ENCODE measurements around the gene CFAP97D1.

Gene CFAP97D1

GRCh38 chr17:43830510-43831140 lies 50.4 kb downstream of the CFAP97D1 start:
- DNase-seq: no peak

- no peak for DNase-seq
Measured at GRCh38 chr17:43831633-43832032, 51.4 kb downstream of the CFAP97D1 start.

GRCh38 chr17:43832168-43832975 lies 52.1 kb downstream of the CFAP97D1 start:
- no peak for DNase-seq

GRCh38 chr17:43832976-43833829 lies 53.0 kb downstream of the CFAP97D1 start, which contains the start of gene MPP3:
Gene MPP3, minus strand, starts transcription at chr17:43833146. Its CDS starts 1,240 bp downstream, at chr17:43831906.
- DNase-seq: peak; percentile 45

GRCh38 chr17:43834106-43834505 lies 53.9 kb downstream of the CFAP97D1 start:
- no peak for DNase-seq
